Mesenchymal stem cell (in vitro differentiated cells and primary cell): ENCODE measurements around the gene PTPRN2.

Source experiments
- DNase-seq: peaks from one replicate; pipeline ENCODE4 v3.0.0-alpha.2; 2013
- H2AFZ ChIP-seq: one replicate; pipeline ENCODE4 v1.6.1; 2013; ENCODE audit warnings: low read depth, mild to moderate bottlenecking, control low read depth, inconsistent platforms, low read length, moderate library complexity
- H2AK5ac ChIP-seq: 2 replicates; pipeline ENCODE4 v1.6.1; 2013; ENCODE audit warnings: low read length, moderate library complexity, mild to moderate bottlenecking, inconsistent platforms; ENCODE audit not compliant: severe bottlenecking
- H2BK120ac ChIP-seq: one replicate; pipeline ENCODE4 v1.6.1; 2013; ENCODE audit warnings: low read depth, mild to moderate bottlenecking, inconsistent platforms, low read length, moderate library complexity
- H2BK12ac ChIP-seq, 2 experiments: one replicate each; pipeline ENCODE4 v1.6.1; 2013; ENCODE audit warnings: inconsistent platforms in 2 of 2, low read length in 2 of 2, mild to moderate bottlenecking in 2 of 2, moderate library complexity in 2 of 2, control low read depth in 1 of 2
- H2BK15ac ChIP-seq: one replicate; pipeline ENCODE4 v1.6.1; 2013; ENCODE audit warnings: mild to moderate bottlenecking, low read depth, inconsistent platforms; ENCODE audit not compliant: poor library complexity, severe bottlenecking
- H2BK5ac ChIP-seq: 2 replicates; pipeline ENCODE4 v1.6.1; 2013; ENCODE audit warnings: low read depth, mild to moderate bottlenecking, low read length, control low read depth, inconsistent platforms; ENCODE audit not compliant: poor library complexity, severe bottlenecking
- H3K14ac ChIP-seq, 2 experiments: one replicate each; pipeline ENCODE4 v1.6.1; 2013; ENCODE audit warnings: inconsistent platforms in 2 of 2, low read length in 2 of 2, control low read depth in 1 of 2, mild to moderate bottlenecking in 1 of 2, moderate library complexity in 1 of 2
- H3K18ac ChIP-seq, 2 experiments: one replicate each; pipeline ENCODE4 v1.6.1; 2013; ENCODE audit warnings: inconsistent platforms in 2 of 2, low read length in 2 of 2, control low read depth in 1 of 2, low read depth in 1 of 2, mild to moderate bottlenecking in 1 of 2
- H3K23ac ChIP-seq, 2 experiments: one replicate each; pipeline ENCODE4 v1.6.1; 2013; ENCODE audit warnings: inconsistent platforms in 2 of 2, low read length in 2 of 2, mild to moderate bottlenecking in 2 of 2, moderate library complexity in 2 of 2, control low read depth in 1 of 2
- H3K27ac ChIP-seq: 2 replicates; pipeline ENCODE4 v1.5.1; 2013; ENCODE audit warnings: mild to moderate bottlenecking, moderate library complexity, low read length, control low read depth, inconsistent platforms; ENCODE audit not compliant: poor library complexity, severe bottlenecking
- H3K27me3 ChIP-seq, 2 experiments: 2 replicates each; pipeline versions ENCODE4 v1.6.1 to v1.7.0; 2013; ENCODE audit warnings: low read length in 2 of 2, mild to moderate bottlenecking in 2 of 2, moderate library complexity in 2 of 2, control low read depth in 1 of 2, inconsistent platforms in 1 of 2; ENCODE audit not compliant: control insufficient read depth in 1 of 2, insufficient read depth in 1 of 2
- H3K36me3 ChIP-seq, 2 experiments: 2 replicates each; pipeline versions ENCODE4 v1.6.1 to v1.7.0; 2013; ENCODE audit warnings: low read length in 2 of 2, control low read depth in 1 of 2, inconsistent platforms in 1 of 2, low read depth in 1 of 2, mild to moderate bottlenecking in 1 of 2; ENCODE audit not compliant: insufficient read depth in 2 of 2, control insufficient read depth in 1 of 2
- H3K4ac ChIP-seq, 2 experiments: one replicate each; pipeline ENCODE4 v1.6.1; 2013; ENCODE audit warnings: inconsistent platforms in 2 of 2, low read length in 2 of 2, mild to moderate bottlenecking in 2 of 2, moderate library complexity in 2 of 2, control low read depth in 1 of 2, low read depth in 1 of 2
- H3K4me1 ChIP-seq: 2 replicates; pipeline ENCODE4 v1.6.1; 2013; ENCODE audit warnings: low read depth, low read length, control low read depth; ENCODE audit not compliant: control insufficient read depth, insufficient read depth
- H3K4me2 ChIP-seq: 2 replicates; pipeline ENCODE4 v1.6.1; 2013; ENCODE audit warnings: low read length, mild to moderate bottlenecking, inconsistent platforms; ENCODE audit not compliant: poor library complexity, severe bottlenecking
- H3K4me3 ChIP-seq, 2 experiments: 2 replicates each; pipeline versions ENCODE4 v1.5.1 to v1.7.0; 2013; ENCODE audit warnings: low read length in 2 of 2, mild to moderate bottlenecking in 2 of 2, control low read depth in 1 of 2, low read depth in 1 of 2; ENCODE audit not compliant: insufficient read depth in 1 of 2
- H3K79me1 ChIP-seq: replicated peaks from 2 replicates; pipeline ENCODE4 v1.6.1; 2013; ENCODE audit warnings: mild to moderate bottlenecking, control low read depth, low read length, inconsistent platforms; ENCODE audit not compliant: poor library complexity, severe bottlenecking
- H3K9ac ChIP-seq: 2 replicates; pipeline ENCODE4 v1.7.0; 2013; ENCODE audit warnings: mild to moderate bottlenecking, low read length, moderate library complexity
- H3K9me3 ChIP-seq: 2 replicates; pipeline ENCODE4 v1.7.0; 2013; ENCODE audit warnings: mild to moderate bottlenecking, low read length; ENCODE audit not compliant: control insufficient read depth
- H4K8ac ChIP-seq: one replicate; pipeline ENCODE4 v1.6.1; 2013; ENCODE audit warnings: inconsistent platforms, mild to moderate bottlenecking, low read length, moderate library complexity
- H4K91ac ChIP-seq: one replicate; pipeline ENCODE4 v1.6.1; 2013; ENCODE audit warnings: mild to moderate bottlenecking, low read length, inconsistent platforms
- WGBS: methylation state at CpG from one replicate; pipeline ENCODE4 v1.1.7; 2013; ENCODE audit warnings: mixed read lengths; 5-methylcytosine and 5-hydroxymethylcytosine counted together

Gene PTPRN2

DNA sequence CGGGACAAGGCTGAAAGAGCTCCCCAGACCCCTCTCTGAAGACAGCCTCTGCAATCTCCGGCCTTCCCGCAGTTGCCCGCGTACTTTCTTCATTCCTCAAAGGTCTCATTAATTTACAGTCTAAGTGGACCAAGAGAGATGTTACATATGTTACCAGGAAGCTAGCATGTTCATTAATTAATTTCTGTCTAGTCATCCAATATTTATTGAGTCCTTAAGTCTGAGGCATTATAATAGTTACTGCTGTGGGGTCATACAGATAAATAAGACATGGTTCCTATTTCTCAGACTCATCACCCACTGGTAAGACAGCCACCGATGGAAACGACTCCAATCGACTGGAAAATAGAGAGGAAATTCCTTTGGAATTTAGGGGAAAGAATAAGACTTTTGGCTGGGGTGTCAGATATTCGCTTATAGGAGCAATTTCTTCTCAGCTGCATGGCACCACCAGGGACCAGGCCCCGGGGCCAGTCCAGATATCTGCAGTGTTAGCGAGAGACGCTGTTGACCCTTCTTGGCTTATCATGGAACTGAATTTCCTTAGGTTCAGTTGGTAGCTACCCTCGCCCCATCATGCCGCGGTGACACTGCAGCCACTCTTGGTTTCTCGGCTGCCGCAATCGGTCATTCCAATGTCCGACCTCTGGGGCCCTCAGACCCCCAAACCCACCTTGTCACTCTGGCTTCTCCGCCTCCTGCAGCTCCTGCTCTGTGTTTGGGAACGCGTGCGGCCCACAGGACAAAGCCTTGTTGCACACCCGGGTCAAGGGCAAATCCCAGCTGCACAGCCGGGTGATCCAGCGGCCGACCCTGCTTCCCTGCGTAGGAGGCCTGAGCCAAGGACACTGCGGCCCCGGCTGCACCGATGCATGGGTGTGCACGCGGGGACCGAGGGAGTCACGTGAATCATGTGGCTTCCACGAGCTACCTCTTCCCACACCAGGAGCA lies 867.6 kb downstream of the PTPRN2 start:
- no peak overlapping the region for H4K8ac ChIP-seq
- no peaks in the 10 kb centered on the region for H3K79me1 ChIP-seq
- H2BK5ac ChIP-seq = no peak overlapping the region
- H2BK12ac ChIP-seq = no peak overlapping the region
- no peak overlapping the region for H3K23ac ChIP-seq
- H3K27me3 ChIP-seq = peaks cover 0 to 7% of the 10 kb centered on the region in 2 experiments
- no peak overlapping the region for H2AK5ac ChIP-seq
- H3K36me3 ChIP-seq = no peaks in the 10 kb centered on the region
- no peak overlapping the region for H4K91ac ChIP-seq
- H3K4me1 ChIP-seq = peaks cover 4% of the 10 kb centered on the region
- H2AFZ ChIP-seq = no peak overlapping the region
- H2BK15ac ChIP-seq = no peak overlapping the region
- no peak overlapping the region for H3K9ac ChIP-seq
- no peak overlapping the region for H3K27ac ChIP-seq
- no peak overlapping the region for H2BK120ac ChIP-seq
- H3K4me2 ChIP-seq = no peak overlapping the region
- no peaks in the 10 kb centered on the region for H3K9me3 ChIP-seq
- no peak overlapping the region for H3K18ac ChIP-seq
- no peak overlapping the region for H3K14ac ChIP-seq
- H3K4ac ChIP-seq = no peak overlapping the region
- 86% methylated on average over 32 of the region's 36 CpGs for WGBS
- no peak for DNase-seq
- peak overlapping the region in 1 of 2 experiments; percentile 7 for H3K4me3 ChIP-seq

DNA sequence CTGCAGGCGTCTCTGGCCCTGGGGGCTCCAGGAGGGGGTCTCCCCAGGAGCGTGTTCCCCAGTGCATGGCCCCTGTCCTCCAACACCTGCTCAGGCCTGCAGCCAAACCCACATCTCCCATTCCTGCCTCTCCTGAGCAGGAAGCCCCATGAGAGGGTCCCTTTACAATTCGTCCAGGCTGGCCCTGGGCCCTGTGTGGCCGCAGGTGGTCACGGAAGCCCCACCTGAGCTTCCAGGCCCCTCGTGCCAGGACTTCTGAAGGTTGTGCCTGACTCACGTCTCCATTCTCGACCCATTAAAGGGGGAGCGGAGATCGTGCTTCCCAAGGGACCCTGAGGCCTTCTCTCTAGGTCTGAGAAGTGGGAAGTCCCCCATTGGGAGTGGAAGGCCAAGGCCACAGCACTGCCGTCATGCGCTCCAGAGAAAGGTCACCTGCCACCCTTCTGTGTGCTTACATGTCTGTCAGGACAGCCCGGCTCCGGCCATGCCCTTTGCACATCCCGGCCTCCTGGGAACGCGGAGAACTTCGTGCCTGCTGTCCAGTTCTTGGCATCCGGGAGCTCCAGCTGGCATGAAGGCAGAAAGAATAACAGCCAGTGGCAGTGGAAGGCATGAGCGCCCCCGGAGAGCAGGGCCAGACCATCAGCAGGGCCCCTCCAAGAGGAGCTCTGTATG lies 868.5 kb downstream of the PTPRN2 start:
- Histone ChIP-seq H3K14ac (no peak overlapping the region), H2AK5ac (no peak overlapping the region), H3K23ac (no peak overlapping the region), H2BK5ac (no peak overlapping the region), H2AFZ (no peak overlapping the region), H3K4ac (no peak overlapping the region), H3K4me1 (peaks cover 4% of the 10 kb centered on the region), H2BK15ac (no peak overlapping the region), H3K4me2 (no peak overlapping the region), H3K36me3 (no peaks in the 10 kb centered on the region), H3K27ac (no peak overlapping the region), H3K79me1 (no peaks in the 10 kb centered on the region), H3K27me3 (peaks cover 0 to 7% of the 10 kb centered on the region in 2 experiments), H3K4me3 (peak overlapping the region in 1 of 2 experiments; percentile 7), H4K91ac (no peak overlapping the region), H3K9me3 (no peaks in the 10 kb centered on the region), H3K9ac (no peak overlapping the region), H2BK120ac (no peak overlapping the region), H2BK12ac (no peak overlapping the region), H3K18ac (no peak overlapping the region), H4K8ac (no peak overlapping the region)
- DNase-seq = no peak
- WGBS = 85% methylated on average over 21 of the region's 21 CpGs

DNA sequence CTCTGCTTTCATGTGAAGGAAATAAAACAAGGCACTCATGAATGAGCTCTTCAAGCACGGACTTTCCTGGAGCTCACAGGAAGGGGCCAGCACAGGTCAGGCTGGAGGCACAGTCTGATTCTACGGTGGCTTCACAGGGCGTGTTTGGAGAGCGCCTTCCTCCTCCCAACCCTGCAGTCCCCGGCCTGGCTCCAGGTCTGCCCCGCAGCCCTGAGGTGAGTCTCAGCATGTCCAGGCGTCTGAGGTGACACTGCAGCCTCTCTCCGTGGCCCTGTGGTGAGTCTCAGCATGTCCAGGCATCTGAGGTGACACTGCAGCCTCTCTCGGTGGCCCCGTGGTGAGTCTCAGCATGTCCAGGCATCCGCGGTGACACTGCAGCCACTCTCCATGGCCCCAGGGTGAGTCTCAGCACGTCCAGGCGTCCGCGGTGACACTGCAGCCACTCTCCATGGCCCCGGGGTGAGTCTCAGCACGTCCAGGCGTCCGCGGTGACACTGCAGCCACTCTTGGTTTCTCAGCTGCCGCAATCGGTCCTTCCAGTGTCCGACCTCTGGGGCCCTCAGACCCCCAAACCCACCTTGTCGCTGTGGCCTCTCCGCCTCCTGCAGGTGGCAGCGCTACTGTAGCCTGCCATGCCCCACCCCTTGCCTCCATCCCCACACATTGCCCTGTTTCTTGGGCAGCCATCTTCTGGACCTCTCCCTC lies 869.2 kb downstream of the PTPRN2 start:
- no peak overlapping the region for H2AK5ac ChIP-seq
- H2BK5ac ChIP-seq = no peak overlapping the region
- 79% methylated on average over 27 of the region's 27 CpGs for WGBS
- H4K91ac ChIP-seq = no peak overlapping the region
- H3K4me2 ChIP-seq = no peak overlapping the region
- H3K27ac ChIP-seq = no peak overlapping the region
- no peak overlapping the region for H3K4me3 ChIP-seq
- H2AFZ ChIP-seq = no peak overlapping the region
- peaks cover 4% of the 10 kb centered on the region for H3K4me1 ChIP-seq
- H2BK15ac ChIP-seq = no peak overlapping the region
- no peaks in the 10 kb centered on the region for H3K36me3 ChIP-seq
- H3K9ac ChIP-seq = no peak overlapping the region
- no peak overlapping the region for H4K8ac ChIP-seq
- no peaks in the 10 kb centered on the region for H3K9me3 ChIP-seq
- H2BK120ac ChIP-seq = no peak overlapping the region
- H3K18ac ChIP-seq = no peak overlapping the region
- no peak overlapping the region for H3K4ac ChIP-seq
- H3K14ac ChIP-seq = no peak overlapping the region
- no peaks in the 10 kb centered on the region for H3K79me1 ChIP-seq
- H3K27me3 ChIP-seq = peaks cover 0 to 1% of the 10 kb centered on the region in 2 experiments
- no peak overlapping the region for H2BK12ac ChIP-seq
- no peak overlapping the region for H3K23ac ChIP-seq
- no peak for DNase-seq
